Measurements from ENCODE around the gene DLG2. TPM values are rescaled to one million over a fixed set of nuclear protein-coding genes. Genes with fewer than 3 reads are reported as not detected.

DLG2 gene
- total and polyA plus RNA-seq, 2 of the 8 experiments (the other 6 are each of a cell fraction or from before 2014, with no cell fraction given): 1.7 to 14.3 TPM

DNA sequence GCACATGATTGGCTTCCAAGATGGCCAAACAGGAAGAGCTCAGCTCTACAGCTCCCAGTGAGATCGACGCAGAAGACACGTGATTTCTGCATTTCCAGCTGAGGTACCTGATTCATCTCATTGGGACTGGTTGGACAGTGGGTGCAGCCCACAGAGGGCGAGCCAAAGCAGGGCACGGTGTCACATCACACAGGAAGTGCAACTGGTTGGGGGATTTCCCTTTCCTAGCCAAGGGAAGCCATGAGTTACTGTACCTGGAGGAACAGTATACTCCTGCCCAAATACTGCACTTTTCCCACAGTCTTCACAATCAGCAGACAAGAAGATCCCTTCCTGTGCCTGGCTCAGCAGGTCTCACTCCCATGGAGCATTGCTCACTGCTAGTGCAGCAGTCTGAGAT, 131.2 kb downstream of the DLG2 start:
- Histone ChIP-seq H2BK12ac (ENCODE audit: low read depth, low read length) (no peak overlapping the region), H2AK5ac (ENCODE audit: low read depth, low read length) (no peak overlapping the region; the same call in 1 of the 2 replicates), H3K79me2 (ENCODE audit: control insufficient read depth in 1 of 2, insufficient read depth in 2 of 2, low read length in 2 of 2) (no peaks in the 10 kb centered on the region), H3K79me1 (ENCODE audit: low read depth, low read length) (no peaks in the 10 kb centered on the region; the same call in 1 of the 2 replicates), H4K8ac (ENCODE audit: extremely low read depth, insufficient read depth, low read length) (no peak overlapping the region), H3K4me3 (ENCODE audit: extremely low read depth in 1 of 4, insufficient read depth in 2 of 4, low read depth in 3 of 4, low read length in 4 of 4) (no peak overlapping the region), H3K23me2 (ENCODE audit: low read depth, low read length) (no peaks in the 10 kb centered on the region), H4K91ac (replicated peaks; ENCODE audit: insufficient read length, low read length) (no peak overlapping the region), H3K27me3 (replicated peaks in 1 of 4; ENCODE audit: control insufficient read depth in 3 of 4, extremely low read depth in 1 of 4, insufficient read depth in 3 of 4, low read length in 3 of 4) (no peaks in the 10 kb centered on the region), H2BK20ac (ENCODE audit: low read length) (no peak overlapping the region), H3K36me3 (ENCODE audit: control insufficient read depth in 2 of 4, insufficient read depth in 4 of 4, low read length in 3 of 4) (no peaks in the 10 kb centered on the region), H3K27ac (ENCODE audit: low read depth, low read length) (no peak overlapping the region), H2BK5ac (ENCODE audit: low read depth, low read length) (no peak overlapping the region), H3K9me3 (ENCODE audit: insufficient read depth in 2 of 2, low read depth in 1 of 2, low read length in 1 of 2) (no peaks in the 10 kb centered on the region), H3K56ac (replicated peaks; ENCODE audit: insufficient read length, low read depth, low read length) (no peak overlapping the region), H3K14ac (ENCODE audit: insufficient read length) (no peak overlapping the region), H3K9ac (replicated peaks in 1 of 4; ENCODE audit: extremely low read depth in 1 of 4, low read depth in 3 of 4, low read length in 3 of 4) (no peak overlapping the region), H3K4me2 (ENCODE audit: insufficient read depth in 1 of 2, low read depth in 2 of 2, low read length in 2 of 2) (no peak overlapping the region), H3K4me1 (replicated peaks in 1 of 4; ENCODE audit: control insufficient read depth in 3 of 4, insufficient read depth in 4 of 4, low read length in 3 of 4) (no peaks in the 10 kb centered on the region), H4K5ac (ENCODE audit: insufficient read length, low read depth, low read length) (no peak overlapping the region), H3K23ac (ENCODE audit: insufficient read length) (no peak overlapping the region), H3K18ac (ENCODE audit: extremely low read depth, low read length) (no peak overlapping the region), H4K20me1 (replicated peaks in 1 of 2; ENCODE audit: control insufficient read depth in 1 of 2, insufficient read depth in 2 of 2, low read length in 2 of 2) (no peaks in the 10 kb centered on the region), H2BK15ac (ENCODE audit: low read length) (no peak overlapping the region), H3K4ac (replicated peaks; ENCODE audit: insufficient read length, low read depth, low read length) (peak overlapping the region; percentile 69), H2AFZ (ENCODE audit: low read length) (no peak overlapping the region), H2BK120ac (replicated peaks; ENCODE audit: low read depth, low read length) (no peak overlapping the region)
- ChIA-PET CTCF (ENCODE audit: partially characterized antibody) (interaction anchor here (0.6 to 1.7 kb wide), 2 partner anchors 13 to 24 kb away, joined by 6 to 7 read pairs; no protein-coding TSS in a partner anchor), POLR2A (ENCODE audit: partially characterized antibody) (no interaction called here)
- WGBS, 2 experiments (ENCODE audit: extremely low coverage in 1 of 2, insufficient coverage in 1 of 2, insufficient read length in 1 of 2, insufficient replicate concordance in 2 of 2, low coverage in 1 of 2, low lambda C conversion rate in 2 of 2, missing lambda C conversion rate in 1 of 2): 99% methylated on average over 5 of the region's 5 CpGs; no CpG with 5 or more reads in 1 of the 2 experiments
- DNase-seq (ENCODE audit: low read depth in 1 of 2, low spot score in 2 of 2) (no peak), FAIRE-seq (no peak)
- TF ChIP-seq SRF (IDR thresholded peaks at IDR 0.05; ENCODE audit: low read depth, low read length) (no peak), YY1 (IDR thresholded peaks at IDR 0.05; ENCODE audit: low read depth, low read length) (no peak), JUN (IDR thresholded peaks at IDR 0.05; ENCODE audit: low read depth, low read length) (no peak), POU5F1 (IDR thresholded peaks at IDR 0.05; ENCODE audit: low read depth, low read length) (no peak), RNF2 (IDR thresholded peaks at IDR 0.05; ENCODE audit: borderline replicate concordance, low read depth, low read length, missing control alignments, poor library complexity, severe bottlenecking) (no peak), HDAC6 (IDR thresholded peaks at IDR 0.05; ENCODE audit: low read depth, low read length) (no peak), SP1 (IDR thresholded peaks at IDR 0.05; ENCODE audit: low read depth, low read length) (no peak), BCL11A (IDR thresholded peaks at IDR 0.05; ENCODE audit: low read depth in 2 of 2, low read length in 2 of 2) (no peak), TAF7 (optimal IDR thresholded peaks at IDR 0.05; ENCODE audit: borderline replicate concordance, low read depth, low read length) (no peak), SAP30 (IDR thresholded peaks at IDR 0.05; ENCODE audit: insufficient read depth, insufficient replicate concordance, low read length) (no peak)
- TF ChIP-seq, protein P1, sequence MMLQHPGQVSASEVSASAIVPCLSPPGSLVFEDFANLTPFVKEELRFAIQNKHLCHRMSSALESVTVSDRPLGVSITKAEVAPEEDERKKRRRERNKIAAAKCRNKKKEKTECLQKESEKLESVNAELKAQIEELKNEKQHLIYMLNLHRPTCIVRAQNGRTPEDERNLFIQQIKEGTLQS (IDR thresholded peaks at IDR 0.05; ENCODE audit: insufficient read depth, low read depth, low read length): no peak
- TF ChIP-seq, protein P2, sequence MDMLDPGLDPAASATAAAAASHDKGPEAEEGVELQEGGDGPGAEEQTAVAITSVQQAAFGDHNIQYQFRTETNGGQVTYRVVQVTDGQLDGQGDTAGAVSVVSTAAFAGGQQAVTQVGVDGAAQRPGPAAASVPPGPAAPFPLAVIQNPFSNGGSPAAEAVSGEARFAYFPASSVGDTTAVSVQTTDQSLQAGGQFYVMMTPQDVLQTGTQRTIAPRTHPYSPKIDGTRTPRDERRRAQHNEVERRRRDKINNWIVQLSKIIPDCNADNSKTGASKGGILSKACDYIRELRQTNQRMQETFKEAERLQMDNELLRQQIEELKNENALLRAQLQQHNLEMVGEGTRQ (IDR thresholded peaks at IDR 0.05; ENCODE audit: low read length): no peak
